Measurements from ENCODE around the gene SRPK2. TPM values are rescaled to one million over a fixed set of nuclear protein-coding genes. Genes with fewer than 3 reads are reported as not detected.

Gene SRPK2
- polyA plus RNA-seq, 1 of the 3 experiments (the other 2 are of a cell fraction) = 15.4 TPM

GRCh38 chr7:105321754-105322455, 66.8 kb downstream of the SRPK2 start:
- no peak overlapping the region for H3K27ac ChIP-seq (ENCODE audit: low read depth in 2 of 2, low read length in 1 of 2)
- no peak overlapping the region for H3K9ac ChIP-seq
- CTCF ChIA-PET = interaction anchor here (1.0 kb wide), 1 partner anchor 16 kb away, joined by 3 read pairs; no protein-coding TSS in a partner anchor
- 98% methylated on average over 10 of the region's 10 CpGs for WGBS (ENCODE audit: low lambda C conversion rate)
- no peak overlapping the region for H2AFZ ChIP-seq (ENCODE audit: low read depth)
- no peak overlapping the region for H3K4me2 ChIP-seq
- peaks cover 0 to 6% of the 10 kb centered on the region in 2 experiments for H3K36me3 ChIP-seq (replicated peaks in 1 of 2; ENCODE audit: control insufficient read depth in 1 of 2, insufficient read depth in 2 of 2, low read length in 1 of 2)
- DNase-seq = no peak
- H4K20me1 ChIP-seq (ENCODE audit: insufficient read depth) = peaks cover 91% of the 10 kb centered on the region
- H3K4me1 ChIP-seq (ENCODE audit: control insufficient read depth in 1 of 2, insufficient read depth in 2 of 2, low read depth in 1 of 2, low read length in 1 of 2) = no peaks in the 10 kb centered on the region
- no peak for TF ChIP-seq YY1 (IDR thresholded peaks at IDR 0.05; ENCODE audit: low read depth)
- TF ChIP-seq RXRA (IDR thresholded peaks at IDR 0.05; ENCODE audit: borderline replicate concordance, low read depth) = no peak
- no peak for TF ChIP-seq FOSL2 (IDR thresholded peaks at IDR 0.05; ENCODE audit: borderline replicate concordance, low read depth)
- no peak for TF ChIP-seq CHD2 (IDR thresholded peaks at IDR 0.05; ENCODE audit: low read length, partially characterized antibody)
- no peak for TF ChIP-seq USF1 (IDR thresholded peaks at IDR 0.05; ENCODE audit: borderline replicate concordance, low read depth)
- no peak for TF ChIP-seq EP300 (IDR thresholded peaks at IDR 0.05; ENCODE audit: borderline replicate concordance in 1 of 2, low read depth in 1 of 2, low read length in 1 of 2)
- H3K4me3 ChIP-seq (ENCODE audit: low read depth in 2 of 2, low read length in 1 of 2) = no peak overlapping the region
- no peaks in the 10 kb centered on the region for H3F3A ChIP-seq (replicated peaks; ENCODE audit: insufficient read depth)
- no peaks in the 10 kb centered on the region for H3K9me3 ChIP-seq
- peaks cover 98% of the 10 kb centered on the region for H3K79me2 ChIP-seq (ENCODE audit: insufficient read depth)
- H3K9me2 ChIP-seq = no peaks in the 10 kb centered on the region
- no peaks in the 10 kb centered on the region for H3K27me3 ChIP-seq (ENCODE audit: insufficient read depth)
- POLR2A ChIA-PET = no interaction called here

- Histone ChIP-seq H3K27ac (ENCODE audit: low read depth in 2 of 2, low read length in 1 of 2) (no peak overlapping the region), H3K27me3 (ENCODE audit: insufficient read depth) (no peaks in the 10 kb centered on the region), H3K79me2 (ENCODE audit: insufficient read depth) (peaks cover 98% of the 10 kb centered on the region), H3K36me3 (replicated peaks in 1 of 2; ENCODE audit: control insufficient read depth in 1 of 2, insufficient read depth in 2 of 2, low read length in 1 of 2) (peaks cover 0 to 6% of the 10 kb centered on the region in 2 experiments), H3K4me1 (ENCODE audit: control insufficient read depth in 1 of 2, insufficient read depth in 2 of 2, low read depth in 1 of 2, low read length in 1 of 2) (peaks cover 0 to 2% of the 10 kb centered on the region in 2 experiments; a peak in 2 of 4 replicates), H3K4me2 (no peak overlapping the region), H3K4me3 (ENCODE audit: low read depth in 2 of 2, low read length in 1 of 2) (no peak overlapping the region), H3F3A (replicated peaks; ENCODE audit: insufficient read depth) (no peaks in the 10 kb centered on the region), H3K9me3 (no peaks in the 10 kb centered on the region), H4K20me1 (ENCODE audit: insufficient read depth) (peaks cover 91% of the 10 kb centered on the region), H3K9me2 (no peaks in the 10 kb centered on the region), H3K9ac (no peak overlapping the region), H2AFZ (ENCODE audit: low read depth) (no peak overlapping the region)
- WGBS (ENCODE audit: low lambda C conversion rate) = 95% methylated on average over 2 of the region's 2 CpGs
- ChIA-PET CTCF (interaction anchor here (1.1 to 1.3 kb wide), 2 partner anchors 45 to 168 kb away, joined by 3 read pairs; no protein-coding TSS in a partner anchor), POLR2A (no interaction called here)
- no peak for DNase-seq
- TF ChIP-seq MXI1 (IDR thresholded peaks at IDR 0.05; ENCODE audit: low read depth, low read length) = no peak
- no peak for TF ChIP-seq RXRA (IDR thresholded peaks at IDR 0.05; ENCODE audit: borderline replicate concordance, low read depth)
- TF ChIP-seq EP300 (IDR thresholded peaks at IDR 0.05; ENCODE audit: borderline replicate concordance in 1 of 2, low read depth in 1 of 2, low read length in 1 of 2) = no peak
- no peak for TF ChIP-seq NFIC (IDR thresholded peaks at IDR 0.05; ENCODE audit: borderline replicate concordance)
- no peak for TF ChIP-seq USF1 (IDR thresholded peaks at IDR 0.05; ENCODE audit: borderline replicate concordance, low read depth)
- TF ChIP-seq SIN3A (IDR thresholded peaks at IDR 0.05; ENCODE audit: borderline replicate concordance, low read depth, low read length) = no peak
- TF ChIP-seq TAF1 (IDR thresholded peaks at IDR 0.05; ENCODE audit: borderline replicate concordance, low read depth, low read length) = no peak
- TF ChIP-seq MEF2A (IDR thresholded peaks at IDR 0.05; ENCODE audit: borderline replicate concordance, low read depth) = no peak
- TF ChIP-seq IRF3 (IDR thresholded peaks at IDR 0.05; ENCODE audit: low read depth, low read length) = no peak
- TF ChIP-seq CHD2 (IDR thresholded peaks at IDR 0.05; ENCODE audit: low read length, partially characterized antibody) = no peak
- no peak for TF ChIP-seq JUND (IDR thresholded peaks at IDR 0.05)
- no peak for TF ChIP-seq REST (IDR thresholded peaks at IDR 0.05; ENCODE audit: low read depth, low read length)
- TF ChIP-seq NRF1 (IDR thresholded peaks at IDR 0.05; ENCODE audit: low read depth, low read length) = no peak
- TF ChIP-seq SMC3 (IDR thresholded peaks at IDR 0.05; ENCODE audit: low read depth, low read length) = no peak
- no peak for TF ChIP-seq ZBTB33 (IDR thresholded peaks at IDR 0.05; ENCODE audit: borderline replicate concordance, low read depth)
Observed at GRCh38 chr7:105320896-105321295, 67.8 kb downstream of the SRPK2 start.

Measured in SK-N-SH (cell line).